HG03196 (cell line): ENCODE results near the gene TMEFF1.
"Not testable (repeated sequence)": the region's sequence is repeated elsewhere in the genome, so short reads cannot be mapped to it uniquely, and the experiment has no call there.

ENCODE experiments used
- ATAC-seq: cut with Tn5 transposase; IDR thresholded peaks from one replicate; pipeline ENCODE4 v1.9.1; 2021; ENCODE audit not compliant: unreplicated experiment

The TMEFF1 gene

GRCh38 chr9:100472788-100473275 lies at the start of gene TMEFF1:
Gene TMEFF1 (plus strand): TSS chr9:100473149. CDS start chr9:100473545, 396 bp downstream.
- no peak for ATAC-seq

GRCh38 chr9:100425758-100426157 lies 47.2 kb upstream of the TMEFF1 start:
- no peak for ATAC-seq

GRCh38 chr9:100426189-100426529 lies 46.8 kb upstream of the TMEFF1 start:
- ATAC-seq: no peak

GRCh38 chr9:100426530-100427365 lies 46.2 kb upstream of the TMEFF1 start, which contains the start of gene MSANTD3:
Gene MSANTD3 (plus strand): TSS chr9:100427143. CDS start chr9:100441939, 14,796 bp downstream.
- peak; percentile 74 for ATAC-seq

- ATAC-seq: peak; percentile 39
Measured at GRCh38 chr9:100427366-100428263, 45.3 kb upstream of the TMEFF1 start.

GRCh38 chr9:100428871-100429654 lies 43.9 kb upstream of the TMEFF1 start:
- no peak for ATAC-seq

GRCh38 chr9:100430286-100430940 lies 42.5 kb upstream of the TMEFF1 start:
- no peak for ATAC-seq

- ATAC-seq: no peak
Measured at GRCh38 chr9:100431886-100432285, 41.1 kb upstream of the TMEFF1 start.

- no peak for ATAC-seq
Measured at GRCh38 chr9:100432736-100433135, 40.2 kb upstream of the TMEFF1 start.

GRCh38 chr9:100436571-100436970 lies 36.4 kb upstream of the TMEFF1 start:
- ATAC-seq: no peak

GRCh38 chr9:100437860-100438805 lies 34.8 kb upstream of the TMEFF1 start:
- no peak for ATAC-seq

GRCh38 chr9:100440071-100440470 lies 32.9 kb upstream of the TMEFF1 start:
- no peak for ATAC-seq

- not testable (repeated sequence) for ATAC-seq
Measured at GRCh38 chr9:100440487-100440886, 32.5 kb upstream of the TMEFF1 start.

- no peak for ATAC-seq
Measured at GRCh38 chr9:100441911-100442361, 31.0 kb upstream of the TMEFF1 start.

- ATAC-seq: no peak
Measured at GRCh38 chr9:100443781-100444768, 28.9 kb upstream of the TMEFF1 start.

- ATAC-seq: no peak
Measured at GRCh38 chr9:100445161-100445902, 27.6 kb upstream of the TMEFF1 start.

- ATAC-seq: no peak
Measured at GRCh38 chr9:100445903-100446549, 26.9 kb upstream of the TMEFF1 start.
